B cell (primary cell): ENCODE data around the gene SNRPB2. TPM values are rescaled to one million over a fixed set of nuclear protein-coding genes. Genes with fewer than 3 reads are reported as not detected.

Experiments
- ATAC-seq: fragments of 200-7000 bp; cut with Tn5 transposase; one replicate; pipeline ENCODE4 v1.10.0; 2021; ENCODE audit warnings: low read depth, mild to moderate bottlenecking, moderate number of reproducible peaks, moderate library complexity
- CTCF ChIA-PET: fragments of 350-600 bp; sonication (Branson Sonifier 250); formaldehyde crosslinking; loops from one replicate; lab custom pipeline; 2021; ENCODE audit warnings: antibody characterized with exemption, inconsistent platforms; lab: Charles Lee
- POLR2A ChIA-PET: fragments of 350-600 bp; sonication (Branson Sonifier 250); formaldehyde crosslinking; loops from one replicate; lab custom pipeline; 2021; ENCODE audit warnings: antibody characterized with exemption; lab: Charles Lee
- DNase-seq: peaks from one replicate; pipeline ENCODE4 v3.0.0; 2013
- H2AFZ ChIP-seq: 2 replicates; pipeline ENCODE4 v1.6.1; 2012; ENCODE audit warnings: mild to moderate bottlenecking, low read depth, low read length; ENCODE audit not compliant: insufficient read depth, poor library complexity, severe bottlenecking
- H3K27ac ChIP-seq, 2 donors: 1 replicate in 1 of 2; 2 replicates in 1 of 2; pipeline ENCODE4 v1.5.1; 2012 to 2013; ENCODE audit warnings: low read length in 2 of 2, mild to moderate bottlenecking in 2 of 2, moderate library complexity in 1 of 2
- H3K27me3 ChIP-seq, 4 experiments: fragments of 200-600 bp in 1 of 4; sonication (generic) in 1 of 4; replicated peaks in 1 of 4; 1 replicate in 2 of 4; 2 replicates in 2 of 4; pipeline versions ENCODE4 v1.6.1 to v1.7.0; 2013 to 2016; ENCODE audit warnings: low read length in 3 of 4, mild to moderate bottlenecking in 2 of 4, mixed read lengths in 1 of 4, moderate library complexity in 1 of 4; ENCODE audit not compliant: insufficient read depth in 4 of 4, control insufficient read depth in 3 of 4; ENCODE audit errors: control extremely low read depth in 1 of 4
- H3K36me3 ChIP-seq, 2 experiments: replicated peaks in 1 of 2; 1 replicate in 1 of 2; 2 replicates in 1 of 2; pipeline versions ENCODE4 v1.6.1 to v1.7.1; 2013; ENCODE audit warnings: low read length in 1 of 2; ENCODE audit not compliant: insufficient read depth in 2 of 2, control insufficient read depth in 1 of 2; ENCODE audit errors: control extremely low read depth in 1 of 2, extremely low read depth in 1 of 2
- H3K4me1 ChIP-seq, 2 donors: fragments of 200-600 bp in 1 of 2; sonication (generic) in 1 of 2; 1 replicate in 1 of 2; 2 replicates in 1 of 2; pipeline versions ENCODE4 v1.5.1 to v1.6.1; 2013 to 2017; ENCODE audit warnings: low read length in 2 of 2; ENCODE audit not compliant: control insufficient read depth in 2 of 2, insufficient read depth in 2 of 2
- H3K4me2 ChIP-seq: replicated peaks from 2 replicates; pipeline ENCODE3; 2012; ENCODE audit warnings: mild to moderate bottlenecking, low read depth, low read length; ENCODE audit not compliant: poor library complexity, severe bottlenecking
- H3K4me3 ChIP-seq, 5 experiments: fragments of 200-600 bp in 1 of 5; sonication (generic) in 1 of 5; 1 replicate in 3 of 5; 2 replicates in 2 of 5; pipeline versions ENCODE4 v1.5.1 to v1.7.0; 2011 to 2016; ENCODE audit warnings: low read length in 4 of 5, mild to moderate bottlenecking in 4 of 5, low read depth in 2 of 5, control low read depth in 1 of 5, moderate library complexity in 1 of 5; ENCODE audit not compliant: insufficient read depth in 1 of 5; ENCODE audit errors: control extremely low read depth in 1 of 5, extremely low read depth in 1 of 5
- H3K79me2 ChIP-seq: fragments of 200-600 bp; sonication (generic); one replicate; pipeline ENCODE4 v1.6.0; 2016; ENCODE audit warnings: low read length; ENCODE audit not compliant: control insufficient read depth, insufficient read depth
- H3K9ac ChIP-seq: fragments of 200-600 bp; sonication (generic); 2 replicates; pipeline ENCODE4 v1.6.1; 2017; ENCODE audit warnings: mild to moderate bottlenecking, low read length, moderate library complexity
- H3K9me3 ChIP-seq, 3 donors: one replicate each; pipeline versions ENCODE4 v1.6.1 to v1.7.1; 2013; ENCODE audit warnings: low read length in 2 of 3; ENCODE audit not compliant: control insufficient read depth in 2 of 3, insufficient read depth in 1 of 3; ENCODE audit errors: control extremely low read depth in 1 of 3
- H4K20me1 ChIP-seq: 2 replicates; pipeline ENCODE4 v1.6.0; 2012; ENCODE audit warnings: mild to moderate bottlenecking, low read length; ENCODE audit not compliant: insufficient read depth, control insufficient read depth, poor library complexity, severe bottlenecking
- H3K27ac Mint-ChIP-seq: one replicate; pipeline ENCODE4 v1.8.0; 2021; ENCODE audit warnings: mixed read lengths
- H3K27me3 Mint-ChIP-seq: one replicate; pipeline ENCODE4 v1.8.0; 2021; ENCODE audit warnings: mixed read lengths
- H3K4me1 Mint-ChIP-seq: one replicate; pipeline ENCODE4 v1.8.0; 2021; ENCODE audit warnings: mixed read lengths
- H3K4me3 Mint-ChIP-seq: one replicate; pipeline ENCODE4 v1.8.0; 2021; ENCODE audit warnings: mixed read lengths
- H3K9me3 Mint-ChIP-seq: one replicate; pipeline ENCODE4 v1.8.0; 2022; ENCODE audit warnings: mixed read lengths; ENCODE audit not compliant: insufficient read depth
- EZH2 ChIP-seq: IDR thresholded peaks from 2 replicates; pipeline ENCODE4 v1.6.1; 2012; ENCODE audit warnings: borderline replicate concordance, low read depth, mild to moderate bottlenecking, moderate library complexity, low read length; ENCODE audit not compliant: insufficient read depth, poor library complexity, severe bottlenecking
- WGBS: methylation state at CpG from one replicate; pipeline ENCODE4 v1.1.5; 2013; ENCODE audit warnings: missing lambda C conversion rate; ENCODE audit not compliant: insufficient coverage; 5-methylcytosine and 5-hydroxymethylcytosine counted together
- intact Hi-C: fragments of 100-400 bp; cut with micrococcal nuclease; formaldehyde crosslinking; loops from one replicate; pipeline ENCODE4 v1.10.0; 2022
- polyA plus RNA-seq: library from polyadenylated mRNA; depleted of rRNA; stranded (reverse); fragments of >200 nt; gene quantifications from 2 replicates; pipeline ENCODE4 v1.2.3, GENCODE V29; 2012
- total RNA-seq, 2 donors: library from RNA; stranded (reverse); fragments of 120-200 nt in 1 of 2; gene quantifications; 1 replicate in 1 of 2; 2 replicates in 1 of 2; pipeline versions ENCODE4 v1.2.3 to v1.2.4, GENCODE V29; 2013 to 2022
- TF ChIP-seq, protein P1 (sequence below): fragments of 200-600 bp; IDR thresholded peaks from one replicate; pipeline ENCODE4 v1.8.0; 2022; ENCODE audit warnings: antibody characterized with exemption, mild to moderate bottlenecking

The SNRPB2 gene
- total and polyA plus RNA-seq, 2 donors (not counting 1 experiment from before 2014, with no cell fraction given) = 22.4 to 38.3 TPM

DNA sequence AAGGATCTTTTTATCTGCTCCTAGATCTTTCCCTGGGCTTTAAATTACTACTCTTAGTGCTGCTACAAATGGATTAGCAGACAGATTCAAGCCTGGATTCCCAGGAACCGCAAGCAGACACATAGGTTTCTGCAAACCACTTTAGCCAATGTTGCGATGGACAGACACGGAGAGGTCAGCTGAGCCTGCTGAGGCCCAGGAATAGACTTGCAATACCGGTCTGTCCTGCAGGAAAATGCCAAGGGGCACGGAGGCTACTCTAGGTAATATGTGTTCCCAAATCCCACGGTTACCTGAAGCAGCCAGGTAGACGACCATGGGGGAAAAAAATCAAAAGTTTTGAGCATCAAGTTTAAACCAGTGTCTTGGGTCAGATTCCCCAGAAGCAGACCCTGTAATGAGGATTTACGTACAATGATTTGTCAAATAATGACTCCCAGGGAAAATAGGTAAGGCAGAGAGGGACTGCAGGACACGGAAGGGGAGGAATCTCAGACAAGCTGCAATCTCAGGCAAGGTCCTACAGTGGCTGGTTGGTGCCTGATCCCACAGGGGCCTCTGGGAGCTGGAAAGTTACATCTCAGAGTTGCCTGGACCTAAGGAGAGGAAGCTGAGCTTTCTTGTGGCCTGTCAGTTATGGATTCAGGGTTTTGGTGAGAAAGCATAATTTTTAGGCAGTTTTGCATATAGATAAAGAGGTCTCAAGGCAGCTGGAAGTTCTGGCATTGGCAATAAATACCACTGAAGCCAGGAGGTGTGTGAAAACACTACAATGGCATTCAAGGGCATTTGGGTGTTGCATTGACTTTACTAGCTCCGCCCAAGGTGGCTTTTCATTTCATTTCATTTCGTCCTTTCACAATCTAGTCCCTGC, 30.8 kb downstream of the SNRPB2 start:
- 67% methylated on average over 10 of the region's 11 CpGs for WGBS
- Mint-ChIP-seq H3K27ac (no peak overlapping the region), H3K4me1 (no peaks in the 10 kb centered on the region), H3K9me3 (peaks cover 4% of the 10 kb centered on the region), H3K27me3 (peaks cover 40% of the 10 kb centered on the region), H3K4me3 (no peak overlapping the region)
- H3K4me2 ChIP-seq = no peak overlapping the region
- peaks cover 0 to 17% (median 1%) of the 10 kb centered on the region in 4 experiments for H3K27me3 ChIP-seq
- no peak overlapping the region for H3K9ac ChIP-seq
- H3K4me1 ChIP-seq = no peaks in the 10 kb centered on the region
- no peak for ATAC-seq
- CTCF ChIA-PET = interaction anchor here (1.0 to 2.7 kb wide), 8 partner anchors 9 to 251 kb away, joined by 3 to 11 read pairs (median 4); partner anchors contain the start of gene SNRPB2
- H3K9me3 ChIP-seq = peaks cover 0 to 2% (median 0%) of the 10 kb centered on the region in 3 donors
- H3K27ac ChIP-seq = no peak overlapping the region
- DNase-seq = no peak
- no peaks in the 10 kb centered on the region for H3K36me3 ChIP-seq
- POLR2A ChIA-PET = no interaction called here
- H4K20me1 ChIP-seq = no peaks in the 10 kb centered on the region
- H3K4me3 ChIP-seq = no peak overlapping the region
- H3K79me2 ChIP-seq = no peaks in the 10 kb centered on the region
- no peak overlapping the region for H2AFZ ChIP-seq
- intact Hi-C loops = no loop called here
- TF ChIP-seq, protein P1, sequence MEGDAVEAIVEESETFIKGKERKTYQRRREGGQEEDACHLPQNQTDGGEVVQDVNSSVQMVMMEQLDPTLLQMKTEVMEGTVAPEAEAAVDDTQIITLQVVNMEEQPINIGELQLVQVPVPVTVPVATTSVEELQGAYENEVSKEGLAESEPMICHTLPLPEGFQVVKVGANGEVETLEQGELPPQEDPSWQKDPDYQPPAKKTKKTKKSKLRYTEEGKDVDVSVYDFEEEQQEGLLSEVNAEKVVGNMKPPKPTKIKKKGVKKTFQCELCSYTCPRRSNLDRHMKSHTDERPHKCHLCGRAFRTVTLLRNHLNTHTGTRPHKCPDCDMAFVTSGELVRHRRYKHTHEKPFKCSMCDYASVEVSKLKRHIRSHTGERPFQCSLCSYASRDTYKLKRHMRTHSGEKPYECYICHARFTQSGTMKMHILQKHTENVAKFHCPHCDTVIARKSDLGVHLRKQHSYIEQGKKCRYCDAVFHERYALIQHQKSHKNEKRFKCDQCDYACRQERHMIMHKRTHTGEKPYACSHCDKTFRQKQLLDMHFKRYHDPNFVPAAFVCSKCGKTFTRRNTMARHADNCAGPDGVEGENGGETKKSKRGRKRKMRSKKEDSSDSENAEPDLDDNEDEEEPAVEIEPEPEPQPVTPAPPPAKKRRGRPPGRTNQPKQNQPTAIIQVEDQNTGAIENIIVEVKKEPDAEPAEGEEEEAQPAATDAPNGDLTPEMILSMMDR = no peak
- no peak for TF ChIP-seq EZH2

DNA sequence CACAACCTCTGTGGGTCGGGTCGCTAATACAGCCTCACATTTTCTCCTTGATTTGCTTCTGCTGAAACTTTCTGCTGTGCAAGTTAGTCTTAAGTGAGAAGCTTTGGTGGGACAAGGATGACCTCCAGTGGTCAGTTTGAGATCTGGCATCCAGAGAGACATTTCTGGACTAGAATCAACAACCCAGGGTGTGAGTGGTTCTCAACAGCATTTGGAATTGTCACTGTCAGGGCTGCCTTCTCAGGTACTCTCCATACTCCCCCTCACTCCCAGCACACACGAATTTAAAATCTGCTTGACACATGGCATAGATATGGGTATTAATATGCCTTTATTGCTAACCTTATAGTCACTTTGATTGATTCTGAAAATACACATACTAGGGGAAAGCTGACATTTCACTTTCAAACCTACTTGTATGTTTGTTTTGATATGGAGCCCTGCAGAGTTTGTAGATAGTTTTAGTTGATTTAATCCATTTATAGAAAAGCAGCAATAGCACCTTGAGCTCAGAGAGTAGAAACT, 31.5 kb downstream of the SNRPB2 start:
- Histone ChIP-seq H3K9ac (no peak overlapping the region), H2AFZ (no peak overlapping the region), H3K27ac (no peak overlapping the region), H3K4me1 (no peaks in the 10 kb centered on the region), H3K27me3 (peaks cover 0 to 19% (median 1%) of the 10 kb centered on the region in 4 experiments), H3K9me3 (no peaks in the 10 kb centered on the region), H3K4me2 (no peak overlapping the region), H3K4me3 (no peak overlapping the region), H3K79me2 (no peaks in the 10 kb centered on the region), H3K36me3 (no peaks in the 10 kb centered on the region), H4K20me1 (no peaks in the 10 kb centered on the region)
- no peak overlapping the region for H3K27ac Mint-ChIP-seq
- ATAC-seq = peak; percentile 53
- ChIA-PET POLR2A (no interaction called here), CTCF (interaction anchor here (1.1 to 2.7 kb wide), 7 partner anchors 10 to 251 kb away, joined by 3 to 11 read pairs (median 5); partner anchors contain the start of gene SNRPB2)
- H3K9me3 Mint-ChIP-seq = no peaks in the 10 kb centered on the region
- H3K4me3 Mint-ChIP-seq = no peak overlapping the region
- TF ChIP-seq, protein P1 = peak; percentile 76
- no peak for TF ChIP-seq EZH2
- intact Hi-C loops = no loop called here
- DNase-seq = peak; percentile 56
- WGBS = 0% methylated on average over 1 of the region's 3 CpGs
- no peaks in the 10 kb centered on the region for H3K4me1 Mint-ChIP-seq
- H3K27me3 Mint-ChIP-seq = peaks cover 41% of the 10 kb centered on the region
